Measurements from ENCODE around the gene ST3GAL5. TPM values are rescaled to one million over a fixed set of nuclear protein-coding genes. Genes with fewer than 3 reads are reported as not detected.

The ST3GAL5 gene
- total and polyA plus RNA-seq, 2 experiments from 2014 or later: 3.2 to 7.9 TPM

DNA sequence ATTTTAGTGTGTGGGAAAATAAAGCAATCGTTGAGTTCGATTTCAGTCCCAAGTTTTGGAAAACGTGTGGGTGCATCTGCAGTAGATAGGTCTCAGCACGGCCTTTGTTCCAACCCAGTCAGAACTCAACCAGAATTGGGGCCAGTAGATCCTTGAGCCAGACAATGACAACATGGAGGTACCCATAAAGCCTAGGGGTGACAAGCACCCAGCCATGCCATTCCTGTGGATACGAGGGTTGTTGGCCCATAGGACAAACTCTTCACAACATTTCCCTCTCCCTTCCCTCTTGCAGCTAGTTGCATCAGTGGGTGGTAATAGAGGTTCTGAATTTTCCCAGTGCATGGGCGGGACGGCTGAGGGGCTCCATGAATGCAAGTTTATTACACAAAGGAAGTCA, 60.1 kb downstream of the ST3GAL5 start:
- H3K79me2 ChIP-seq (replicated peaks; ENCODE audit: insufficient read depth): no peaks in the 10 kb centered on the region
- ATAC-seq (no peak), DNase-seq (ENCODE audit: low spot score) (no peak)
- no peaks in the 10 kb centered on the region for H3F3A ChIP-seq (replicated peaks; ENCODE audit: low read depth)
- peaks cover 12% of the 10 kb centered on the region for H3K27me3 Mint-ChIP-seq (ENCODE audit: insufficient read depth, low read depth, poor library complexity)
- H3K4me1 ChIP-seq (ENCODE audit: insufficient read depth): peaks cover 8% of the 10 kb centered on the region; the same call in 1 of the 2 replicates
- H3K4me1 Mint-ChIP-seq: peaks cover 12% of the 10 kb centered on the region
- H3K36me3 Mint-ChIP-seq (ENCODE audit: low read depth): no peaks in the 10 kb centered on the region
- no peaks in the 10 kb centered on the region for H3K36me3 ChIP-seq (ENCODE audit: insufficient read depth)
- no peak for TF ChIP-seq EZH2 (IDR thresholded peaks at IDR 0.05; ENCODE audit: low read depth, unreplicated experiment)
- TF ChIP-seq EZH2phosphoT487 (IDR thresholded peaks at IDR 0.05; ENCODE audit: unreplicated experiment): no peak
- TF ChIP-seq CREB1 (CRISPR knock-in tag; IDR thresholded peaks at IDR 0.05; ENCODE audit: low read depth): no peak
- H3K27ac Mint-ChIP-seq: no peak overlapping the region
- 0 out of 2 replicates have a peak, but pooled peaks cover 12% of the 10 kb centered on the region for H3K9me2 ChIP-seq (ENCODE audit: insufficient read depth)
- no peak overlapping the region for H3K4me3 ChIP-seq
- no peaks in the 10 kb centered on the region for H4K20me1 ChIP-seq (replicated peaks; ENCODE audit: insufficient read depth)
- no peak overlapping the region for H3K27ac ChIP-seq (ENCODE audit: low read depth)
- no peak overlapping the region for H3K4me3 Mint-ChIP-seq
- H3K27me3 ChIP-seq (ENCODE audit: insufficient read depth): no peaks in the 10 kb centered on the region
- H2AFZ ChIP-seq: no peak overlapping the region
- H3K4me2 ChIP-seq: no peak overlapping the region
- no peaks in the 10 kb centered on the region for H3K9me3 Mint-ChIP-seq

DNA sequence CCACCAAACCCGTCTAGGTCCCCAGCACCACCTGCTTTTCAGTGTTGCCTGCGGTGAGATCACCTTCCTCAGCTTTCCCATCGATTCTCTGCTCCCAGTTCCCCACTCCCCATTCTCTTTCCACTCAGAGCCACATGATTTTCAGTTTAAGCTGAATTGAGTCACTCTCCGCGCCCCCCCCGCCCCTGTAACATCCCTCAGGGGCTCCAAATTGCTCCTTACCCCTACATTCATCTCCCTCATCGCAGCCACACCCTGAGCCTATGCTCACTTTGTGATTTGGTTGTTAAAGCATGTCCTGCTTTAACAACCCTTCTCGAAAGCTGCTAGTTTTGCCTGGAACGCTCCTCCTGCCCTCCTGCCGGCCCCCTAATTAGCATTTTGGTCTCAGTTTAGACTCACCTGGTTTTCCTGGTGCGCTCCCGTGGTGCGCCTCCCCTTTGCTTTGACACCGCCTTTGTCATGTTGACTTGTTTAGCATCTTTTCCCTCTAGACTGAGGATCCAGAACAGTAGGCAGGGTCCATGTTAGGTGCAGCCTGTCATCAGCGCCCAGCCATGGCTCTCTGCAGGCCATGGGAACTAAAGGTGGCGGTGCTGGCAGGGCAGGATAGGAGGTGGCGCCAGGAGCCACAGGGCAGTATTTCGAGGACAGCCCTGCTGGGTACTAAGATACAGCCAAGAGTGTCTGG, 60.8 kb downstream of the ST3GAL5 start:
- peak overlapping the region; percentile 98 for H2AFZ ChIP-seq
- Mint-ChIP-seq H3K27ac (no peak overlapping the region), H3K9me3 (no peaks in the 10 kb centered on the region), H3K4me1 (peaks cover 12% of the 10 kb centered on the region), H3K36me3 (ENCODE audit: low read depth) (no peaks in the 10 kb centered on the region), H3K27me3 (ENCODE audit: insufficient read depth, low read depth, poor library complexity) (peaks cover 12% of the 10 kb centered on the region), H3K4me3 (no peak overlapping the region)
- H3K79me2 ChIP-seq (replicated peaks; ENCODE audit: insufficient read depth): no peaks in the 10 kb centered on the region
- H3K4me3 ChIP-seq: no peak overlapping the region
- no peak overlapping the region for H3K27ac ChIP-seq (ENCODE audit: low read depth)
- peak; percentile 56 for DNase-seq (ENCODE audit: low spot score)
- no peak for TF ChIP-seq JUNB (IDR thresholded peaks at IDR 0.05; ENCODE audit: unreplicated experiment)
- no peak for TF ChIP-seq CREB1 (CRISPR knock-in tag; IDR thresholded peaks at IDR 0.05; ENCODE audit: low read depth)
- no peaks in the 10 kb centered on the region for H3K36me3 ChIP-seq (ENCODE audit: insufficient read depth)
- H3K9me2 ChIP-seq (ENCODE audit: insufficient read depth): 0 out of 2 replicates have a peak, but pooled peaks cover 12% of the 10 kb centered on the region
- peak; percentile 64 for ATAC-seq
- no peaks in the 10 kb centered on the region for H3F3A ChIP-seq (replicated peaks; ENCODE audit: low read depth)
- H3K27me3 ChIP-seq (ENCODE audit: insufficient read depth): no peaks in the 10 kb centered on the region
- peaks cover 8% of the 10 kb centered on the region; the same call in 1 of the 2 replicates for H3K4me1 ChIP-seq (ENCODE audit: insufficient read depth)
- H3K4me2 ChIP-seq: peak overlapping the region; percentile 69
- no peaks in the 10 kb centered on the region for H4K20me1 ChIP-seq (replicated peaks; ENCODE audit: insufficient read depth)

DNA sequence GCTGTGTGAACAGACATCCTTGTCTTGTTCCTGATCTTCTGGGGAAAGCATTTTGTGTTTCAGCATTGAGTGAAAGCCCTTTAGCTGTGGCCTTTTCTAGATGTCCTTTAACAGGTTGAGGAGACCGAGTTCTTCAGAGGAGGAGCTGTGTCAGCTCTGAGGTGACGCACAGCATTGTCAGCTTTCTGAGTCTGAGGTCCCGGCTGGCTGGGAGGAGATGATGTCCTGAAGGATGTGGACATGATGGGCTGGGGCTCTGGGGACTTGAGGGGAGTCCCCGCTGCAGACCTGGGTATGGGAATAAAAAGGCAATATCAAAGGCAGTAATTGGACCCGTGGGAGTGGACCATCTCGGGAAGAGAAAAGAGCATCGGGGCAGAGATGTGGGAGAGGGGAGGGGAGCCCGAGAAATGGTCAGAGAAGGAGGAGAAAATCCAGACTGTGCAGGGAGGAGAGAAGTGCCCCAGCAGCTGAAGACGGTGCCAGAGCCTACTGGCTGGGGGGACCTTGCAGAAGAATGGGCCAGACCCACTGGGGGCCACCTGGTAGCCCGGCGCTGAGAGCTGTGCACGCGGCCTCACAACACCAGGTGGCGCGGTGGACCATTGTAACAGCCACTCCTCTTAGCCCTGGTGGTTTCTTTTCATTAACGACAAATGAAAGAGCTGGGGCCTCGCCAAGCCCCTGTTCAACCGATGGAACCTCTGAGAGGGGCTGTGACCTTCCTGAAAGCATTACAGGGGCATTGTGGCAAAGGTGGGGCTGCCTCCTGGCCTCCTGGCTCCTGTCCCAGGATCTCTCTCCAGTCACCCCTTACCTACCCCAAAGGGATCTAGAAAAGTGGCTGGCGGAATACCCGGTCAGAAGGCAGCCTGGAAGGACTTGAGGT, 61.6 kb downstream of the ST3GAL5 start:
- Histone ChIP-seq H4K20me1 (replicated peaks; ENCODE audit: insufficient read depth) (no peaks in the 10 kb centered on the region), H3K27me3 (ENCODE audit: insufficient read depth) (no peaks in the 10 kb centered on the region), H3K4me1 (ENCODE audit: insufficient read depth) (peaks cover 8% of the 10 kb centered on the region; the same call in 1 of the 2 replicates), H3K4me3 (no peak overlapping the region), H3K36me3 (ENCODE audit: insufficient read depth) (no peaks in the 10 kb centered on the region), H2AFZ (peak overlapping the region; percentile 98), H3K79me2 (replicated peaks; ENCODE audit: insufficient read depth) (no peaks in the 10 kb centered on the region), H3K9me2 (ENCODE audit: insufficient read depth) (0 out of 2 replicates have a peak, but pooled peaks cover 12% of the 10 kb centered on the region), H3F3A (replicated peaks; ENCODE audit: low read depth) (no peaks in the 10 kb centered on the region), H3K4me2 (peak overlapping the region; percentile 69; the same call in 1 of the 2 replicates), H3K27ac (ENCODE audit: low read depth) (no peak overlapping the region)
- DNase-seq (ENCODE audit: low spot score) (peak; percentile 93), ATAC-seq (peak; percentile 99)
- Mint-ChIP-seq H3K4me1 (peaks cover 12% of the 10 kb centered on the region), H3K36me3 (ENCODE audit: low read depth) (no peaks in the 10 kb centered on the region), H3K27ac (no peak overlapping the region), H3K27me3 (ENCODE audit: insufficient read depth, low read depth, poor library complexity) (peaks cover 12% of the 10 kb centered on the region), H3K4me3 (no peak overlapping the region), H3K9me3 (no peaks in the 10 kb centered on the region)
- TF ChIP-seq JUNB (IDR thresholded peaks at IDR 0.05; ENCODE audit: unreplicated experiment) (no peak), ZNF331 (CRISPR knock-in tag; IDR thresholded peaks at IDR 0.05; ENCODE audit: low read depth) (no peak), CREB1 (CRISPR knock-in tag; IDR thresholded peaks at IDR 0.05; ENCODE audit: low read depth) (no peak), EZH2phosphoT487 (IDR thresholded peaks at IDR 0.05; ENCODE audit: unreplicated experiment) (no peak), POLR2AphosphoS5 (IDR thresholded peaks at IDR 0.05; ENCODE audit: low read depth) (no peak), EZH2 (IDR thresholded peaks at IDR 0.05; ENCODE audit: low read depth, unreplicated experiment) (no peak)
- TF ChIP-seq, protein P1, sequence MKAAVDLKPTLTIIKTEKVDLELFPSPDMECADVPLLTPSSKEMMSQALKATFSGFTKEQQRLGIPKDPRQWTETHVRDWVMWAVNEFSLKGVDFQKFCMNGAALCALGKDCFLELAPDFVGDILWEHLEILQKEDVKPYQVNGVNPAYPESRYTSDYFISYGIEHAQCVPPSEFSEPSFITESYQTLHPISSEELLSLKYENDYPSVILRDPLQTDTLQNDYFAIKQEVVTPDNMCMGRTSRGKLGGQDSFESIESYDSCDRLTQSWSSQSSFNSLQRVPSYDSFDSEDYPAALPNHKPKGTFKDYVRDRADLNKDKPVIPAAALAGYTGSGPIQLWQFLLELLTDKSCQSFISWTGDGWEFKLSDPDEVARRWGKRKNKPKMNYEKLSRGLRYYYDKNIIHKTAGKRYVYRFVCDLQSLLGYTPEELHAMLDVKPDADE (IDR thresholded peaks at IDR 0.05): no peak
- TF ChIP-seq, protein P2, sequence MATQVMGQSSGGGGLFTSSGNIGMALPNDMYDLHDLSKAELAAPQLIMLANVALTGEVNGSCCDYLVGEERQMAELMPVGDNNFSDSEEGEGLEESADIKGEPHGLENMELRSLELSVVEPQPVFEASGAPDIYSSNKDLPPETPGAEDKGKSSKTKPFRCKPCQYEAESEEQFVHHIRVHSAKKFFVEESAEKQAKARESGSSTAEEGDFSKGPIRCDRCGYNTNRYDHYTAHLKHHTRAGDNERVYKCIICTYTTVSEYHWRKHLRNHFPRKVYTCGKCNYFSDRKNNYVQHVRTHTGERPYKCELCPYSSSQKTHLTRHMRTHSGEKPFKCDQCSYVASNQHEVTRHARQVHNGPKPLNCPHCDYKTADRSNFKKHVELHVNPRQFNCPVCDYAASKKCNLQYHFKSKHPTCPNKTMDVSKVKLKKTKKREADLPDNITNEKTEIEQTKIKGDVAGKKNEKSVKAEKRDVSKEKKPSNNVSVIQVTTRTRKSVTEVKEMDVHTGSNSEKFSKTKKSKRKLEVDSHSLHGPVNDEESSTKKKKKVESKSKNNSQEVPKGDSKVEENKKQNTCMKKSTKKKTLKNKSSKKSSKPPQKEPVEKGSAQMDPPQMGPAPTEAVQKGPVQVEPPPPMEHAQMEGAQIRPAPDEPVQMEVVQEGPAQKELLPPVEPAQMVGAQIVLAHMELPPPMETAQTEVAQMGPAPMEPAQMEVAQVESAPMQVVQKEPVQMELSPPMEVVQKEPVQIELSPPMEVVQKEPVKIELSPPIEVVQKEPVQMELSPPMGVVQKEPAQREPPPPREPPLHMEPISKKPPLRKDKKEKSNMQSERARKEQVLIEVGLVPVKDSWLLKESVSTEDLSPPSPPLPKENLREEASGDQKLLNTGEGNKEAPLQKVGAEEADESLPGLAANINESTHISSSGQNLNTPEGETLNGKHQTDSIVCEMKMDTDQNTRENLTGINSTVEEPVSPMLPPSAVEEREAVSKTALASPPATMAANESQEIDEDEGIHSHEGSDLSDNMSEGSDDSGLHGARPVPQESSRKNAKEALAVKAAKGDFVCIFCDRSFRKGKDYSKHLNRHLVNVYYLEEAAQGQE (IDR thresholded peaks at IDR 0.05; ENCODE audit: unreplicated experiment): no peak

All from GM23338 (cell line).